Ascending aorta (tissue), 2 donors: Measurements from ENCODE around the gene CD68. TPM values are rescaled to one million over a fixed set of nuclear protein-coding genes. Genes with fewer than 3 reads are reported as not detected.

Source experiments
- DNase-seq, 2 donors: peaks; one replicate each; pipeline ENCODE4 v3.0.0-alpha.2; 2019; ENCODE audit warnings: low spot score in 2 of 2
- H3K27ac ChIP-seq, 2 donors: fragments of 200-600 bp; sonication (generic); one replicate each; pipeline ENCODE4 v1.5.1; 2016 to 2017; ENCODE audit warnings: mild to moderate bottlenecking in 1 of 2
- H3K27me3 ChIP-seq: fragments of 200-600 bp; sonication (generic); one replicate; pipeline ENCODE4 v1.5.1; 2017
- H3K36me3 ChIP-seq, 2 donors: fragments of 200-600 bp; sonication (generic); one replicate each; pipeline ENCODE4 v1.5.1; 2016
- H3K4me1 ChIP-seq, 2 donors: fragments of 200-600 bp; sonication (generic); one replicate each; pipeline ENCODE4 v1.5.1; 2016 to 2017; ENCODE audit warnings: mild to moderate bottlenecking in 1 of 2
- H3K4me3 ChIP-seq, 2 donors: fragments of 200-600 bp; sonication (generic); one replicate each; pipeline ENCODE4 v1.5.1; 2016 to 2017; ENCODE audit warnings: mild to moderate bottlenecking in 1 of 2
- H3K9me3 ChIP-seq, 2 donors: fragments of 200-600 bp; sonication (generic); one replicate each; pipeline ENCODE4 v1.5.1; 2016
- CTCF ChIP-seq, 3 experiments: fragments of 200-600 bp in 2 of 3; fragments of 450-650 bp in 1 of 3; sonication (generic) in 2 of 3; IDR thresholded peaks; one replicate each; pipeline ENCODE4 v1.5.1; 2016 to 2019; ENCODE audit warnings: antibody characterized with exemption in 3 of 3, mild to moderate bottlenecking in 1 of 3, moderate library complexity in 1 of 3
- intact Hi-C: fragments of 100-400 bp; cut with DNase I; formaldehyde crosslinking; loops from one replicate; pipeline ENCODE4 v1.15.1; 2023
- total RNA-seq: library from RNA; depleted of rRNA; stranded (reverse); fragments of >200 nt; gene quantifications from one replicate; pipeline ENCODE4 v1.1.0, GENCODE V29; 2016

Gene CD68
- total RNA-seq, 1 donor from 2014 or later = 151 TPM

- intact Hi-C loops = no loop called here
These were observed 21.5 kb upstream of the CD68 start for GRCh38 chr17:7557775-7558543.

DNA sequence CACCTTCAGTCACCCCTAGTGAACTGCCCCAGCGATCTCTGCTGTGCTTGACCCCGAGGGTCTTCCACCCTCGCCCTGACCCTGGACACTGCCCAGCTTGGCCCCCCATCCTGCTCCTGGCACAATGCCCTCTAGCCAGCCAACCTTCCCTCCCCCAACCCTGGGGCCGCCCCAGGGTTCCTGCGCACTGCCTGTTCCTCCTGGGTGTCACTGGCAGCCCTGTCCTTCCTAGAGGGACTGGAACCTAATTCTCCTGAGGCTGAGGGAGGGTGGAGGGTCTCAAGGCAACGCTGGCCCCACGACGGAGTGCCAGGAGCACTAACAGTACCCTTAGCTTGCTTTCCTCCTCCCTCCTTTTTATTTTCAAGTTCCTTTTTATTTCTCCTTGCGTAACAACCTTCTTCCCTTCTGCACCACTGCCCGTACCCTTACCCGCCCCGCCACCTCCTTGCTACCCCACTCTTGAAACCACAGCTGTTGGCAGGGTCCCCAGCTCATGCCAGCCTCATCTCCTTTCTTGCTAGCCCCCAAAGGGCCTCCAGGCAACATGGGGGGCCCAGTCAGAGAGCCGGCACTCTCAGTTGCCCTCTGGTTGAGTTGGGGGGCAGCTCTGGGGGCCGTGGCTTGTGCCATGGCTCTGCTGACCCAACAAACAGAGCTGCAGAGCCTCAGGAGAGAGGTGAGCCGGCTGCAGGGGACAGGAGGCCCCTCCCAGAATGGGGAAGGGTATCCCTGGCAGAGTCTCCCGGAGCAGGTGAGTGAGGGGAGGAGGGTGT lies 20.7 kb upstream of the CD68 start, which contains the start of gene TNFSF13:
TSS of gene TNFSF13 (plus strand) at position 207 of the 776 bp plus-strand sequence. CDS start at position 497, 290 bp downstream.
- Histone ChIP-seq H3K27ac (peak within 1 kb of the TSS; percentile 90 to 97), H3K36me3 (peaks cover 6 to 7% of the 10 kb centered on the region in 2 donors), H3K4me1 (peaks cover 39 to 50% of the 10 kb centered on the region in 2 donors), H3K9me3 (no peaks in the 10 kb centered on the region), H3K4me3 (peak within 1 kb of the TSS; percentile 53 to 92), H3K27me3 (no peaks in the 10 kb centered on the region)
- DNase-seq = peak in 1 of 2 donors; percentile 75
- intact Hi-C loops = no loop called here
- no peak for TF ChIP-seq CTCF (IDR thresholded peaks at IDR 0.05)

More at GRCh38 chr17:7557775-7558543, 21.5 kb upstream of the CD68 start:
- Histone ChIP-seq H3K36me3 (peaks cover 0 to 7% of the 10 kb centered on the region in 2 donors), H3K9me3 (no peaks in the 10 kb centered on the region), H3K4me3 (peak overlapping the region; percentile 53 to 92), H3K4me1 (peaks cover 33 to 42% of the 10 kb centered on the region in 2 donors), H3K27me3 (no peaks in the 10 kb centered on the region), H3K27ac (peak overlapping the region; percentile 90 to 97)
- TF ChIP-seq CTCF (IDR thresholded peaks at IDR 0.05) = peak in 1 of 3 experiments; percentile 15
- peak; percentile 80 to 90 for DNase-seq

GRCh38 chr17:7559320-7560171 lies 19.9 kb upstream of the CD68 start:
- intact Hi-C loops = loop anchor here (2.0 kb wide), 2 partner anchors 123 to 155 kb away; partner anchors contain the start of gene TMEM256
- no peak for DNase-seq
- TF ChIP-seq CTCF (IDR thresholded peaks at IDR 0.05) = no peak
- H3K9me3 ChIP-seq = no peaks in the 10 kb centered on the region
- H3K4me3 ChIP-seq = peak overlapping the region; percentile 53 to 92
- peaks cover 39 to 54% of the 10 kb centered on the region in 2 donors for H3K4me1 ChIP-seq
- no peaks in the 10 kb centered on the region for H3K27me3 ChIP-seq
- H3K36me3 ChIP-seq = peaks cover 14 to 15% of the 10 kb centered on the region in 2 donors
- H3K27ac ChIP-seq = peak overlapping the region; percentile 90 to 97

DNA sequence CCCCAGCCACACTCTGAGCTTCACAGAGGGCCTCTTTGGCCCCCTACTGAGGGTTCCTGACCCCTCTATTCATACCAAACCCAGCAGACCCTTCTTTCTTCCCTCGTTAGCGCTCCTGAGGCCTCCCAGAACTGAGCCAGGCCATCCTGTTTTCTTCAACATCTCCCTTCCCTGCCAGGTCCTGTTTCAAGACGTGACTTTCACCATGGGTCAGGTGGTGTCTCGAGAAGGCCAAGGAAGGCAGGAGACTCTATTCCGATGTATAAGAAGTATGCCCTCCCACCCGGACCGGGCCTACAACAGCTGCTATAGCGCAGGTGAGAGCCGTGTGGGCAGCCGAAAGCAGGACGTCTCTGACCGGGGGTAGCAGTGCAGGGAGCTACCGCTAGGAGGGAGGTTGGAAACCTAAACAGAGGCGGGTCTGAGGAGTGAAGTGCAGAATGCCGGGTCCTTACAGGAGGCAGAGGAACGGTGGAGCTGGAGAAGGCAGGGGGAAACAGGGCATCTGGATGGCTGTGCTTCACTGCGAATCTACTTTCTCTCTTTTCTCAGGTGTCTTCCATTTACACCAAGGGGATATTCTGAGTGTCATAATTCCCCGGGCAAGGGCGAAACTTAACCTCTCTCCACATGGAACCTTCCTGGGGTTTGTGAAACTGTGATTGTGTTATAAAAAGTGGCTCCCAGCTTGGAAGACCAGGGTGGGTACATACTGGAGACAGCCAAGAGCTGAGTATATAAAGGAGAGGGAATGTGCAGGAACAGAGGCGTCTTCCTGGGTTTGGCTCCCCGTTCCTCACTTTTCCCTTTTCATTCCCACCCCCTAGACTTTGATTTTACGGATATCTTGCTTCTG lies 19.0 kb upstream of the CD68 start:
- Histone ChIP-seq H3K9me3 (no peaks in the 10 kb centered on the region), H3K4me1 (peaks cover 39 to 56% of the 10 kb centered on the region in 2 donors), H3K27me3 (no peaks in the 10 kb centered on the region), H3K4me3 (peak overlapping the region; percentile 53 to 92), H3K36me3 (peaks cover 23% of the 10 kb centered on the region in 2 donors), H3K27ac (peak overlapping the region; percentile 90 to 97)
- peak in 1 of 2 donors; percentile 80 for DNase-seq
- peak; percentile 45 to 54 (median 46) for TF ChIP-seq CTCF (IDR thresholded peaks at IDR 0.05)
- intact Hi-C loops = loop anchor here (1.0 to 2.0 kb wide), 7 partner anchors 11 to 208 kb away; partner anchors contain the start of genes KCTD11, POLR2A, TMEM256 and TNFSF12
